Activated CD8-positive, alpha-beta memory T cell treated with anti-CD3 and anti-CD28 coated beads, Interleukin-2, amount 10 ng/mL, durations not matched to agents 7 days and 5 days (primary cell): ENCODE data around the gene ZBTB17. TPM values are rescaled to one million over a fixed set of nuclear protein-coding genes. Genes with fewer than 3 reads are reported as not detected.
A peak's percentile ranks its signal among the peaks of the same experiment; 100 is the strongest.

ENCODE experiments used
- ATAC-seq: fragments of 150-1000 bp; cut with Tn5 transposase; one replicate; pipeline ENCODE4 v1.10.0; 2021; ENCODE audit warnings: moderate library complexity
- CTCF ChIA-PET: fragments of 350-600 bp; sonication (Branson Sonifier 250); formaldehyde crosslinking; loops from one replicate; lab custom pipeline; 2021; ENCODE audit warnings: antibody characterized with exemption; lab: Charles Lee
- DNase-seq: peaks from one replicate; pipeline ENCODE4 v3.0.0-alpha.2; 2020
- H3K27ac Mint-ChIP-seq: one replicate; pipeline ENCODE4 v1.8.0; 2021; ENCODE audit warnings: mild to moderate bottlenecking, mixed read lengths
- H3K27me3 Mint-ChIP-seq: one replicate; pipeline ENCODE4 v1.8.0; 2021; ENCODE audit warnings: mixed read lengths
- H3K36me3 Mint-ChIP-seq: one replicate; pipeline ENCODE4 v1.8.0; 2021; ENCODE audit warnings: mild to moderate bottlenecking, mixed read lengths
- H3K4me1 Mint-ChIP-seq: one replicate; pipeline ENCODE4 v1.8.0; 2021; ENCODE audit warnings: mixed read lengths
- H3K4me3 Mint-ChIP-seq: one replicate; pipeline ENCODE4 v1.8.0; 2021; ENCODE audit warnings: mild to moderate bottlenecking, moderate library complexity, mixed read lengths
- H3K9me3 Mint-ChIP-seq: one replicate; pipeline ENCODE4 v1.8.0; 2022; ENCODE audit warnings: low read depth, mixed read lengths
- total RNA-seq, 2 experiments: library from RNA; stranded (reverse); gene quantifications; one replicate each; pipeline ENCODE4 v1.2.3, GENCODE V29; 2021

Gene ZBTB17
- total RNA-seq, 2 experiments from 2014 or later, result 55.8 to 68.8 TPM

DNA sequence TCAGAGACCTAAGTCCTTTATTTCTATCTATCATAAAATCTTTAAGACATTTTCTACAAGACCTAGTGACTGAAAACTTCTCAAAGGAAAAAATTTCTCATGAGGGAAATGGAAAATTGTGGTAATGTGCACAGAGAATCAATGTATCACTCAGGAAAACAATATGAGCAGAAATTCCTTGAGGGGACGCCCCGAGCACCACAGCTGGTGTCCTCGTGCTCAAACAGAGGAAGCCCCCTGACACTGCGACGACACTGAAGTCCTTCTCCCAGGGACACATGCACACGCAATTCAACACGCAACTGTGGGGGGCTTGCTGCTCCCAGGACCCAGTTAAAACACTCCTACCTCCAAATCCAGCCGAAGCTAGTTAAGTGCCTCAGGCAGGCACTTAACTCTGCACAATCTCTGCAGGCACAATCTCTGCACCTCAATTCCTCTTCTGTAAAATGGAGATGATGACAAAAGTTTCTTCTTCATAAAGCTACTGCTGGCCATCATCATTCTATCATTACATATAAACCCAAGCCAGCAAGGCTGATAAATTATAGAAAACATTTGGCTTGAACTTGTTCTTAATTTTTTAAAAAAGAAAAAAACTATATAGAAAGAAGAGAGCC lies 16.0 kb downstream of the ZBTB17 start:
- Mint-ChIP-seq H3K27ac (no peak overlapping the region), H3K4me3 (no peak overlapping the region), H3K9me3 (no peaks in the 10 kb centered on the region), H3K4me1 (peaks cover 48% of the 10 kb centered on the region), H3K36me3 (peaks cover 20% of the 10 kb centered on the region), H3K27me3 (no peaks in the 10 kb centered on the region)
- CTCF ChIA-PET, result interaction anchor here (0.9 to 3.2 kb wide), 4 partner anchors 9 to 168 kb away, joined by 3 to 7 read pairs (median 4); no protein-coding TSS in a partner anchor
- DNase-seq (no peak), ATAC-seq (no peak)

DNA sequence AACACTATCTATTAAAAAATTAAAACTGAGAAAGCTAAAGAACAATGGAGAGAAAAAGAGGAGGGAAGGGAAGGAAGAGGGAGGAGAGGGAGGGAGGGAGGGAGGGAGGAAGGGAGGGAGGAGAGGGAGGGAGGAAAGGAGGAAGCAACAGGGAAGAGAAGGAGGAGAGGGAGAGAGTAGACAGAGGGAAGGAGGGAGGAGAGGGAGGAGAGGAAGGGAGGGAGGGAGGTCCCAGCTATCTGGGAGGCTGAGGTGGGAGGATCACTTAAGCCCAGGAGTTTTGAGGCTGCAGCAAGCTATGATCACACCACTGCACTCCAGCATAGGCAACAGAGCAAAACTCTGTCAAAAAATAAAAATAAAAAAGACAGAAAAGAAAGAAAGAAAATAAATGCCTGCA lies 16.5 kb downstream of the ZBTB17 start:
- Mint-ChIP-seq H3K36me3 (peaks cover 18% of the 10 kb centered on the region), H3K4me3 (no peak overlapping the region), H3K9me3 (no peaks in the 10 kb centered on the region), H3K4me1 (peaks cover 45% of the 10 kb centered on the region), H3K27ac (no peak overlapping the region), H3K27me3 (no peaks in the 10 kb centered on the region)
- CTCF ChIA-PET, result interaction anchor here (0.6 to 3.2 kb wide), 6 partner anchors 9 to 167 kb away, joined by 3 to 8 read pairs (median 4); no protein-coding TSS in a partner anchor
- no peak for DNase-seq
- no peak for ATAC-seq

- no peaks in the 10 kb centered on the region for H3K9me3 Mint-ChIP-seq
- H3K4me3 Mint-ChIP-seq, result no peak overlapping the region
- DNase-seq (no peak), ATAC-seq (no peak)
- H3K27ac Mint-ChIP-seq, result no peak overlapping the region
- no peaks in the 10 kb centered on the region for H3K27me3 Mint-ChIP-seq
- H3K36me3 Mint-ChIP-seq, result peaks cover 19% of the 10 kb centered on the region
- CTCF ChIA-PET, result interaction anchor here (0.6 to 3.2 kb wide), 7 partner anchors 8 to 167 kb away, joined by 3 to 8 read pairs (median 5); no protein-coding TSS in a partner anchor
- H3K4me1 Mint-ChIP-seq, result peaks cover 45% of the 10 kb centered on the region
Measured at GRCh38 chr1:15958793-15959192, 17.1 kb downstream of the ZBTB17 start.

DNA sequence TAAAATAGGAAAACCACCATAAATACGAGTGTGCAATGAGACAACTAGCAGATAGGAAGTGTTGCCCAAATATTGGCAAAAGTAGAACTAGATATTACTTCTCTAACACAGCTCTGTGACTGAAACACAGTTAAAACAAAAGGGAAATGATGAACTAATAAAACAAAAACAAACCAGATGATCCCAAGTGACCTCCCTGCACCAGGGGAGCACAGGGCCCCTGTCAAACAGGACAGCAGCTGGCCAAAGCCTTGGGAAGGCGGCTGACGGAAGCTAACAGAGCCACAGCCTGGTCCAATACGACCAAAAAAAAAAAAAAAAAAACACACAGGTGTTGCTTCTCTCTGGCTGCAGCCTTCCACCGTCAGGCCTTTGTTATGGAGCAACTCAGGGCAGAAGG lies 17.8 kb downstream of the ZBTB17 start:
- CTCF ChIA-PET, result interaction anchor here (1.0 to 2.1 kb wide), 4 partner anchors 37 to 144 kb away, joined by 3 to 8 read pairs (median 5); no protein-coding TSS in a partner anchor
- peaks cover 16% of the 10 kb centered on the region for H3K36me3 Mint-ChIP-seq
- no peak overlapping the region for H3K27ac Mint-ChIP-seq
- ATAC-seq (no peak), DNase-seq (no peak)
- H3K4me1 Mint-ChIP-seq, result peaks cover 44% of the 10 kb centered on the region
- H3K27me3 Mint-ChIP-seq, result no peaks in the 10 kb centered on the region
- no peak overlapping the region for H3K4me3 Mint-ChIP-seq
- H3K9me3 Mint-ChIP-seq, result no peaks in the 10 kb centered on the region

GRCh38 chr1:15957221-15958095 lies 18.4 kb downstream of the ZBTB17 start:
- DNase-seq, result no peak
- H3K27me3 Mint-ChIP-seq, result no peaks in the 10 kb centered on the region
- no peak overlapping the region for H3K4me3 Mint-ChIP-seq
- CTCF ChIA-PET, result interaction anchor here (1.7 to 2.1 kb wide), 2 partner anchors 38 to 142 kb away, joined by 5 to 8 read pairs; no protein-coding TSS in a partner anchor
- H3K9me3 Mint-ChIP-seq, result no peaks in the 10 kb centered on the region
- H3K27ac Mint-ChIP-seq, result no peak overlapping the region
- peaks cover 45% of the 10 kb centered on the region for H3K4me1 Mint-ChIP-seq
- peaks cover 19% of the 10 kb centered on the region for H3K36me3 Mint-ChIP-seq
- ATAC-seq, result no peak

- CTCF ChIA-PET, result interaction anchor here (0.8 kb wide), 1 partner anchor 141 kb away, joined by 3 read pairs; no protein-coding TSS in a partner anchor
- peaks cover 18% of the 10 kb centered on the region for H3K36me3 Mint-ChIP-seq
- no peak for ATAC-seq
Measured at GRCh38 chr1:15956150-15956549, 19.8 kb downstream of the ZBTB17 start.

GRCh38 chr1:15955552-15955951 lies 20.3 kb downstream of the ZBTB17 start:
- Mint-ChIP-seq H3K36me3 (peaks cover 18% of the 10 kb centered on the region), H3K27ac (no peak overlapping the region), H3K4me3 (no peak overlapping the region), H3K9me3 (no peaks in the 10 kb centered on the region), H3K27me3 (no peaks in the 10 kb centered on the region), H3K4me1 (peaks cover 60% of the 10 kb centered on the region)
- no peak for DNase-seq
- CTCF ChIA-PET, result no interaction called here
- no peak for ATAC-seq

More at GRCh38 chr1:15956150-15956549, 19.8 kb downstream of the ZBTB17 start:
- no peaks in the 10 kb centered on the region for H3K27me3 Mint-ChIP-seq
- no peak for DNase-seq
- no peak overlapping the region for H3K4me3 Mint-ChIP-seq
- H3K27ac Mint-ChIP-seq, result no peak overlapping the region
- peaks cover 55% of the 10 kb centered on the region for H3K4me1 Mint-ChIP-seq
- no peaks in the 10 kb centered on the region for H3K9me3 Mint-ChIP-seq

DNA sequence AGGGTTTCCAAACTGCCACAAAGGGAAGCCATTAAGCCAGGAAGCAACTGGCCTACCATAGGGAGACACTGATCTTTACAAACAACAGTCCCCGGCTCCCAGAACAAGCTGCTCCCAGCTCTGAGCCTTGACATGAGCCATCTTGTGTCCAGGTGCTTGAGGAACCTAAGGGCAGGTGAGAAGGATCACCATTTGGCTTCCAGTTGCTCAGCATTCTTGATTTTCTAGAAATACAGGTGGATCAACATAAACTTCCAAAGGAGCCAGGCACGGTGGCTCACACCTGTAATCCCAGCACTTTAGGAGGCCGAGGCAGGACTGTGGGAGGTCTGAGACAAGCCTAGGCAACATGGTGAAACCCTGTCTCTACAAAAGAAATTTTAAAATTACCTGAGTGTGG lies 21.6 kb downstream of the ZBTB17 start:
- DNase-seq (no peak), ATAC-seq (no peak)
- no peaks in the 10 kb centered on the region for H3K27me3 Mint-ChIP-seq
- no peaks in the 10 kb centered on the region for H3K9me3 Mint-ChIP-seq
- CTCF ChIA-PET, result interaction anchor here (1.1 kb wide), 1 partner anchor 10 kb away, joined by 3 read pairs; no protein-coding TSS in a partner anchor
- H3K4me1 Mint-ChIP-seq, result peaks cover 66% of the 10 kb centered on the region
- H3K4me3 Mint-ChIP-seq, result no peak overlapping the region
- H3K27ac Mint-ChIP-seq, result no peak overlapping the region
- peaks cover 15% of the 10 kb centered on the region for H3K36me3 Mint-ChIP-seq

DNA sequence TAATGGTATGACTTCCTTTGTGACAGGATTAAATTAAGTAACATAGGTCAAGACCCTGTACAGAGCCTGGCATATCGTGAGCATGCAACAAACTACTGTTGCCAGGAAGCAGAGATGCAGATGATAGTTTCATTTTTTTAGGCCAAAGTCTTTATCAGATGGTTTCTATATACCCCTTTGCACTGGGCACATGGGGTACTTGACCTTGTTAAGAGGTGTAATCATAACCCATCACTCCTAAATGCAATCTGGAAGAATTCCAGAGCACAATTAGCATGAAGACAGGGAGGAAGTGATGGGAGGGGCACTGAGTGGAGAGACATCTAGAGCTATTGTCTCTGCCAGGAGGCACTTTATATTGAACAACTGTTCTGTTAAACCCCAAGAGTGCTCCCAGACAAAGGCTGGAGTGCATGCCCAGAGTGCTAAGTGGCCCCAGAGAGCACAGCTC lies 22.1 kb downstream of the ZBTB17 start:
- Mint-ChIP-seq H3K27me3 (no peaks in the 10 kb centered on the region), H3K9me3 (no peaks in the 10 kb centered on the region), H3K27ac (no peak overlapping the region), H3K4me1 (peaks cover 71% of the 10 kb centered on the region), H3K4me3 (no peak overlapping the region), H3K36me3 (peaks cover 17% of the 10 kb centered on the region)
- DNase-seq (no peak), ATAC-seq (no peak)
- CTCF ChIA-PET, result interaction anchor here (0.6 to 1.1 kb wide), 2 partner anchors 10 to 390 kb away, joined by 3 read pairs; no protein-coding TSS in a partner anchor

GRCh38 chr1:15953294-15953771 lies 22.6 kb downstream of the ZBTB17 start:
- H3K27me3 Mint-ChIP-seq, result no peaks in the 10 kb centered on the region
- H3K36me3 Mint-ChIP-seq, result peaks cover 20% of the 10 kb centered on the region
- DNase-seq (no peak), ATAC-seq (no peak)
- H3K9me3 Mint-ChIP-seq, result no peaks in the 10 kb centered on the region
- no peak overlapping the region for H3K4me3 Mint-ChIP-seq
- CTCF ChIA-PET, result interaction anchor here (0.6 to 1.1 kb wide), 2 partner anchors 11 to 391 kb away, joined by 3 read pairs; no protein-coding TSS in a partner anchor
- no peak overlapping the region for H3K27ac Mint-ChIP-seq
- H3K4me1 Mint-ChIP-seq, result peaks cover 75% of the 10 kb centered on the region

- DNase-seq (no peak), ATAC-seq (no peak)
- Mint-ChIP-seq H3K36me3 (peaks cover 24% of the 10 kb centered on the region), H3K4me3 (no peak overlapping the region), H3K9me3 (no peaks in the 10 kb centered on the region), H3K27me3 (no peaks in the 10 kb centered on the region), H3K4me1 (peaks cover 78% of the 10 kb centered on the region), H3K27ac (peak overlapping the region; percentile 7)
- CTCF ChIA-PET, result no interaction called here
Measured at GRCh38 chr1:15952317-15953258, 23.3 kb downstream of the ZBTB17 start.
